HG03045 (cell line): ENCODE measurements around the gene GREM1.

Source experiments
- ATAC-seq: cut with Tn5 transposase; IDR thresholded peaks from one replicate; pipeline ENCODE4 v1.9.1; 2021; ENCODE audit warnings: mild to moderate bottlenecking, moderate library complexity; ENCODE audit not compliant: unreplicated experiment

The GREM1 gene

DNA sequence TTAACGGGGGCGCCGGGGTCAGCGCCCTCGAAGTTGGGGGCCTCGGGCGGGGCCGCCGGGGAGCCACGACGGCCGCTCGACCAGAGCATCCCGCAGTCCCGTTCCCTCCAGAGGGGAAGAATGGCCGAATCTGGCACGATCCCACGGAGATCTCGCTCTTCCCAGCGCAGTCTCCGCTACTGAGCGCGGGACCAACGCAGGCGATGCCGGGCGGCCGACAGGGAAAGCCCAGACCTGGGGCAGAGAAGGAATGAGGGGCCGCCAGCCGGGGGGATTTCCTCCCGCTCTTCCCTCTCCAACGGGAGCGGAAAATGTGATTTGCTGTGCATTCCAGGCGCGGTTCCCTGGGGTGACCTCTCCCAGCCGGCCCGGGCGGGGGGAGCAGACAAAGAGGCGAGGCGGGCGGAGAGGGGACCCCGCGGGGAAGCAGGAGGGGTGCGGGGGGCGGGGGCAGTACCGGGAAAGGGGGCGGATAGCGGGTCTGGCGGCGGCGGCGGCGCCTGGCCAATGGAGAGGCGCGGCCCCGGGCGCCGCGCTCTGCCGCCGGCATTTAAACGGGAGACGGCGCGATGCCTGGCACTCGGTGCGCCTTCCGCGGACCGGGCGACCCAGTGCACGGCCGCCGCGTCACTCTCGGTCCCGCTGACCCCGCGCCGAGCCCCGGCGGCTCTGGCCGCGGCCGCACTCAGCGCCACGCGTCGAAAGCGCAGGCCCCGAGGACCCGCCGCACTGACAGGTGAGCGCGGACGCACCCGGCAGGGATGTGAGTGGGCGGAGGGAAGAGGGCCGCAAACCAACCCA lies at the start of gene GREM1:
Gene GREM1, plus strand, starts transcription at position 579 of the 801 bp plus-strand sequence. CDS start 12,687 bp downstream, outside the sequence.
- no peak for ATAC-seq

DNA sequence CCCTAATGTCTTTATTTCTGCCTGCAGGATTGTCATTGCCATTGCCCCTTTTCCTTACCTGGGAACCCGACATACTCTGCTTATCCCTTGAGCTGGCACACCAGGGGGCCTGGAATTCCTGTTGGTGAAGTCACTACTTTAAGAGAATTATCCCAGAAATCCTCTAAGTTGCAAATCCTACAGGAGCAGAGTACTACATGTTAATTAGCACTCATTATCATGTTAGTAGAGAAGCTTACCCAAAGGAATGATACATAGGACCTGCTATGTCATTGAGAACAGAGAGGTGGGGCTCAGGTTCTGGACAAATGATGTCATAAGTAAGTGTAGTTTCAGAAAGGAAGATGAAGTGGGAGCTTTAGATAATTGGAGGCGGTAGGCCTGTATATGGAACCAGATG lies 48.9 kb upstream of the GREM1 start:
- ATAC-seq, result no peak

DNA sequence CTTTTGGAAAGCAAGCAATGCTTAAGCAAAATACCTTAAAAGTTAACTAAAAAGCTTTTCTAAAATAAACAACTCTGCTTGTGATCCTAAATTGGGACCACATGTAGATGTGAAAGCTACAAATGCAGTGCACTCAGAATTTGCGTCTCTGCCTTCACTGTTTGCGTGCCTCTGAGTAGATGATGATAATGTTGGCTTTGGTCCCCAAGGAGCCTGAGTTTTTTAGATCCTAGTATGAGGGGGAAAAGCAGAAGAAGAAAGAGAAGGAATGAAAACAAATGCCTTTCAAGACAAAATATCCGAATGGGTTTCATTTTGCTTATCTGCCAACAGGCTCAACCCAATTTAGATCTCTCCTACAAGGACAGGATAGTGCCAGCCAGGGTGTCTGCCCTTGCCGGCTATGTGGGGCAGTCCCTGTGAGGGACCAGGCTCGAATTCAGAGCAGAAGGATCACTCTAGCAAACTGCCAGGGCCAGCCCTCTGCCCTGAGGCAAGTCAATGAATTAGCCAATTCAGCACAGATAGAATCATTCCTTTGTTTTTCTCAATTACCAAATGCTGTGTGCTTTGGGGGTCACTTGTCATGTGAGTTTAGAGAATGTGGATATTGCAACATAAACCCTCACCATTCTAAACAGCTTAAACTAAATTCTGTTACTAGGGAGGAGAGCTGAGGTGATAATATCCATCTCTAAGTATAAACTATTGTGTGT lies 47.8 kb upstream of the GREM1 start:
- no peak for ATAC-seq

DNA sequence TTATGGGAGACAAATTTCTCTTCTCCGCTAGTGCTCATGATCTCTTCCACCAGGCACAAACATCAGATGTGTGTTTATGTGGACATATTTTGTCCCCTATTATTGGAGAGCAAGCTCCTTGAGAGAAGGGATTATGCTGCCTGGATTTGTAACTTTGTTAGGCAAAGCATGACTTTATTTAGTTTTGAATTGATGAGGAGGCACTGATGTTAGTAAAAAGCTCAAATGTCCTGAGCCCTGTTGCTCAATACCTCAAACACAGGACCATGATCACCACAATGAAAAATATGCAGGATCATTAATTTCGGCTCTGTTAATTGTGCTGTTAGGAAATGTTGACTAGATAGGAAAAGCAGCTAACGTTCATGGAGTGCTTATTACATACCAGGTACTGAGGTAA lies 47.2 kb upstream of the GREM1 start:
- no peak for ATAC-seq

DNA sequence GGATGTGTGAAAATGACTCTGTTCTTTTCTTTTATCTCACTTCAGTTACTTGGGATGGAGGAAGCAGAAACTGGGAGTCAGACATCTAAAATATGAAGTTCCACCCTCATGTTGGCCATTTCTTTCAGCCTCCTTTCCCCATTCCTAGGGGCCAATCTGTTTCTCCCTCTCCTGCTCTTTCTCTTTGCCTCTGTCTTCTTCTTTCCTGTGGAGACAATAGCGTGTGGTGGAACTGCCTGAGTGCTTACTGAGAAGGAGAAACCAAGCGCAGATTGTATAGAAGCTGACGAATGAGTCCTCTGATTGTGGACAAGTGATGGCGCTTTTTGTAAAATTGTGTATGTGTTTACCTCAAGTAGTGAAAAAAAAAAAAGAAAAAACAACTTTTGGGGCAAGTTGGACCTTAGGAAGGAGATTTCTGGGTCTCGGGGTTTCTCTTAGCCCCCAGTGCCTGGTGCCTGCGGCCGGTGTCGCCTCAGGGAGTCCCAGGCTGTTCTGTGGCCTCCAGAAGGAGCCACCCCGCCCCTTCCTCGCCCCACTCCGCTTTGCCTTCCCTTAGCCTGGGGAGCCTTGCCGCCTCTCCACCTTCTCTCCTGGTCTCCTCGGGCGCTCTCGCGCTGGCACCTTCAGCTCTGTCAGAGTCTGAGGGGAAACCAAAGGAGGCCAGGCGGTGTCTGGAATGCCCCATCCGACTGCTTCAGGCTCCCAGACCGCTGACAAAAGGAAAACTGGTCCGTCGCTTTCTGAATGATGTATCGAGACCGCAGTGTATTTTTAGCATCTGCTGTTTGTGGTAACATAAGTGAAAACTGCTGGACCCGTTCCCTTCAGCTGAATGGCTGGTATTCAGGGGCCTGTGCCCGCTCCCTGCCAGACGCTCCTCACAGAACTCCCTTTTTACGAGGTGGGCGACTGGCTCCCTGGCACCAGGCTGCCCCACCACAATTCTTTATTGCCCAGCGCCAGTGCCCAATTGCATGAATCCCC lies 46.2 kb upstream of the GREM1 start:
- no peak for ATAC-seq

DNA sequence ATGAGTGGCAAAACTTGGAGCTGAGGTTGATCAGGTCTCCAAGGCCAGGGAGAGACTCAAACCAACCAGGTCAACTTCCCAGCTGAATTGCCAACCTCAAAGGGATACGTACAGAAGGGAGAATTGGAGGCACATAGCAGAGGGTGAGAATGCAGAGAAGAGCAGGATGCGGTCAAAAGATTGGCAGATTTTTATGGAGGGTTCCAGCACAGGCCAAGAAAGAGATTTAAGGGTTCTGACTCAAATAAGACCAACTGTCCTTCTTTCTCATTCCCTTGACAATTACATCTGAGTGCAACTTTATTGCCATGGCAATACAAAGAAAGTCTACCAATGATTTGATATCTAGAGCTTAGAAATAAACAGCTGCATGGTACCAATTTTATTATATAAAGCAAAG lies 43.1 kb upstream of the GREM1 start:
- no peak for ATAC-seq

DNA sequence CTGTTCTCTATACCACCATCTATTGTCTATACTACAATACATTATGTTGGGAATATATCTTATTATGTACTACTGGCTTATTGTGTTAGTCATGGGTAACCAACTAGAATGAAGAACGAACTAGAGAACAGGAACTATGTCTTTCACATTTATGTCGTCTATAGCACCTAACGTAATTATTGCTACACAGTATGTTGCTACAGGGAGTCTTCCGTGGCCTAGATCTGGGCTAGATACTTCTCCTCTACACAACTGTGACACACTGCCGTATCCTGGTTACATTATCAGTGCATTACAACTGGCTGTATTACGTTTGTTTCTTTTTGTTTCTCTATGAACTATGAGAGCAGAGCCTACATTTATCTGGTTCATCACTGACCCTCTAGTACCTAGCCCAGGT lies 42.3 kb upstream of the GREM1 start:
- no peak for ATAC-seq

DNA sequence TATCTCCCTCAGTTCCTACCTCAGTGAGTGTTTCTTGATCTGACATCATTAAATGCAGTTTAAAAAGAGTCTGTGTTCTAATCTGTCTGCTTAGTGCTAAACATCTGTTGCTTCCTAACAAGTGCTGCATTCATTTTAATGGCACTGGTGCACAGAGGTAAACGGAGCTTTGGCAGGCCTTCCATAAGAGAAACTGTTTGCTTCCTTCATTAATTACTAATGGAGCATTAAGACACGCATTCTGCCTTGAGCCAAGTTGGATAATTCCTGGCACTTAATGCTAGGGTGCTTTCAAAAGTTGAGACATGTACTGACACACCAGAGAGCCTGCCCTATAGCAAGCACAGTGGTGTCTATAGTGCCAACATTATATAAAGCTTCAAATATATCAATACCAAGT lies 41.6 kb upstream of the GREM1 start:
- no peak for ATAC-seq

DNA sequence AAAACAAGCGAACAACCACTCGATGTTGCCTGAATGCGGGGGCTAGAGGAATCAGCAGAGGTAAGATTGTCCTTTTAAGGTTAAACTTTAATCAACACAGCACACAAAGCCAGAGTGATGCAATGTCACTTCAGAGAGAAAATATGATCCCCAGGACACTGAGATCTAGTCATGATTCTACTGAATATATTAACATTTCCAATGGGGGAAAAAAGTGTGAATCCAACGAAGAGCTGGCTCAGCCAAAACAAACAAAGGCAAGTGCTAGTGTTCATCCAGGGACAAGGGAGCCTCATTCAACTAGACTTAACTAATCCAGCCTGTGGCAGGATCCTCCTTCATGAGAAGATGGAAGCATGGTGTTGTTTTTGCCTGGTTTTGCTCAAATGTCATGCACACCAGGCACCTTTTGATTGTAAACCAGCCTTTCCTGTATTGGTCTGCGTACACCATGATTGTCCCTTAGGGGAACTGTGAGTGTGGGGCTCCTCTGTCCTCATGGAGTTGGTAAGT lies 40.5 kb upstream of the GREM1 start:
- ATAC-seq, result no peak

DNA sequence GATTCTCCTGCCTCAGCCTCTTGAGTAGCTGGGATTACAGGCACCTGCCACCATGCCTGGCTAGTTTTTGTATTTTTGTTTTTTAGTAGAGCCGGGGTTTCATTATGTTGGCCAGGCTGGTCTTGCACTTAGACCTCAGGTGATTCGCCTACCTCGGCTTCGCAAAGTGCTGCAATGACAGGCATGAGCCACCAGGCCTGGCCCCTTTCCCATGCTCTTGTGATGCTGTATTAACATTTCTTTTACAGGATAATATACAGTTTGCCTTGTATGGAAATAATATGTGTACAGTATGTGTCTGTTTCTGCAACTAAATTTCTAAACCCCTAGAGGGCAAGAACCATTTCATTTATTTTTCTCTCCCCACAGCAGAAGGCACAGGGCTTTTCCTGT lies 38.5 kb upstream of the GREM1 start:
- no peak for ATAC-seq

DNA sequence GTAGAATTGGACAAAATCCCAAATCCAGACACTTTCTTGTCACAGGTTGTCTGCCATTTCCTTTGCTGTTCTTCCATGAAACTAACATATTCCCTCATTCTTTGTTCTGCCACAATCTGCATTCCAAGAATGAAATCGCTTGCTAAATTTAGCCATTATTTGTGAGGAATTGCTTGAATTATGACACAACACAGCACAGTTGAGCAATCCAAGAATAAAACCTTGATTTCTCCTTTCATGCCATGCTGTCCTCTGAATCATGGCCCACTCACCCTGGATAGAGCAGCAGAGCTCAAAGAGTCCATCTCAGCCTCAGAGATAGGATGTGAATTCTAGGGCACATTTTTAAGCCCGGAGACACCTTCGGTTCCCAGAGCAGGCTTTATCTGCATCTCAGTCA lies 35.2 kb upstream of the GREM1 start:
- no peak for ATAC-seq

DNA sequence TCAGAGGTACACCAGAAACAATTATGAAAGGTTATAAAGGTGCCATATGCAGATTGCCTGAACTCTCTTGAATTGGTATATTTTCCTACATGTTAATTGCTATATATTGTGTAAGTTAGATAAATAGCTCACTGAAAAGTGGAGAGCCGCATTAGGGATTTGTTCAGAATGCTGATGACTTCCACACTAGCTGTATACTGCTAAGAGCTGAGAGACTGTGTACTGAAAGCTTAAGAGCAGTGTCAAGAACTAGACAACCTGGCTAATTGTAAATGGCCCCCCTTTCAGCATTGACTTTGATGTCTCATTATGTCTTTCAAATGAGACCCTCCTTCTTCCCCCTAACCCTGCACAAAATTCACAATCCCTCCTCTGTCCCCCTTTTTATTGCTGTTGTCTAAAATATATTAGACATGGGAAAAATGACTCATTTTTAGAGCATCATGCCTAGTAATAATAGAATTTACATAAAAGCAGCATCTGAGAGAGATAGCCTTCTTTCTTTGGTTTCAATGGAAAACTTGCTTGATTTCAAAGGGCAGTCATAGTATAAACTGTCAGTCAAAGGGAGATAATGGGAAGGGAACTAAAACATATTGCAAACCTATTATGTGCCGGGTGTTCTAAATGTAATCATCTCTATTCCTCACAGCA lies 34.7 kb upstream of the GREM1 start:
- no peak for ATAC-seq

DNA sequence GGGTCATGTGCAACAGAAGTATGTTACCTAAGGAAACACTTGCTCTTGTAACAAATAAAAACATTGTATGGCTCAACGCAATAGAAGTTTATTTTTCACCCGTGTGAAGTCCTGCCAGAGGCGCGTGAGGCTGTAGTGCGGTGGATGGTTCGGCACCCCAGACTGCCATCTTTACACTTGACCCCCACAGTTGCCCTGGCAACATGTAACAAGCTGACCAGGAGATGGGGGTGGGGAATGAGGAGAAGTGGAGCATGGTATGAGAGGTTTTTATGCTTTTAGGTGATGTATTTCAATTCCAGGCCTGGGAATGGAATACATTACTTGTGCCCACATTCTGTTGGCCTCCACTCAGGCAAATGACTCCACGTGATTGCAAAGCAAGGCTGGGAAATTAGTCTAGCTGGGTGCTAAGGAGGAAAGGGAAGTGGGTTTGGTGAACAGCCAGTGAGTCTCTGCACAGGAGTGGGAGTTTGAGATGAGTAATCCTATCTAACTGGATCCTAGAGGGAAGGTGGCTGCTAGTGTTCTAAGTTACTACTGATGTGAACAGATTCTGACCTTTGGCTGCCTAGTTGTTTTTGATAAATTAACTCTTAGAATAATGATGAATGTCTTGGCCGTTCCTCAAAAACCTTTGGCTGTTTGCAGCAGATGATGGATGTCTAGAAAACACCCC lies 33.8 kb upstream of the GREM1 start:
- ATAC-seq, result no peak

DNA sequence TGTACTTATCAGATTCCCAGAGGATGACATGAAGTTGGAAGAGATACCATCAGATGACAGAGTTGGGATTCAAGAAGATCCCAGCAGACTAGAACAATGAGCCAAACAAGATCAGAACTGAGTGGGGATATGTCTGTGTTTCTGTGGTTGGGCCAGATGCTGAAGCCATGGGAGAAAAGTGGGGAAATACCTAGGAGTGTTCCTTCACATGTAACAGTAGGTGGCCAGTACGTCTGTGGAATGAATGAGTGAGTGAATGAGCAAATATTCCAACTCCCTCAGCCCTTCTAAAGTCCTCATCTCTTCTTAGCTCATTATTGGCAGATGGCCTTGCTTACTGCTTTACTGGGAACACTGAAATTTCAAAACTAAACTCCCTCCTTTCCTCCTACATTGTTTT lies 32.2 kb upstream of the GREM1 start:
- ATAC-seq, result no peak

DNA sequence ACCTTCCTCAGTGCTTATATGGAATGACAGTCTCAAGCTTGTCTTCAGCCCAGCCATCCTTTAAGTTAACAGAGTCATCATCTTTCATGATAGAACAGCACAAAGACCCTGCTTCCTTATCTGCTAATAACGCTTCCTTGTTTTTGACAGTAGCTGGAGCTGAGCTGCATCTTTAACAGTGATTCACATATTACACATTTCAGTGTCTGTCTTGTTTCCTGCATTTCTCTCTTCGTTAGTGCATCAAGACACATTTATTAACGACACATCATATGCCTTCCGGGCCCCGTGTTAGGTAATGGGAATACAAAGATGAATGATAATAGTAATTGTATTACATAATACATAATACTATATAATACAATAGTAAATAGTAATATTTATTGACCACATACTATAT lies 30.2 kb upstream of the GREM1 start:
- no peak for ATAC-seq

DNA sequence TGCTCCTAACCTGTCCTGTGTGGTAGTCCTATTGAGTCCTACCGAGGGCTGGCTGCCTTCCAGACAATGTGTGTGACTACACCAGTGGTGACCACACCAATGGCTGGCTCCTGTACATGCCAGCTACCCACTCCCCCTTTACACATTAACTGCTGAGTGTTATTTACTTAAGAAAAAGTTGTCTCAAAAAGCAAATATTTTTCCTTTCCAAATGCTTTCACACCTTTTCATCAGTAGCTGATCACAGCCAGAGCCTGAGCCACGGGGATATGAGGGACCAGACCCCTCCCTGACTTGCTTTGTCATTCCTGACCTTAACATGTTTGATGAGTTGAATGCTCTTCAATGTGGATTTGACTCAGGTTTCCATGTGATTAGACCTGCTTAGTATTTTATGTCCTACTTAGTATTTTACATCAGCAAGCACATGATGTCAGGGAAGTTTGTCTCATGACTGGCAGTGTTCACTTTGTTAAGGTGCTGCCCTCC lies 29.6 kb upstream of the GREM1 start:
- no peak for ATAC-seq

DNA sequence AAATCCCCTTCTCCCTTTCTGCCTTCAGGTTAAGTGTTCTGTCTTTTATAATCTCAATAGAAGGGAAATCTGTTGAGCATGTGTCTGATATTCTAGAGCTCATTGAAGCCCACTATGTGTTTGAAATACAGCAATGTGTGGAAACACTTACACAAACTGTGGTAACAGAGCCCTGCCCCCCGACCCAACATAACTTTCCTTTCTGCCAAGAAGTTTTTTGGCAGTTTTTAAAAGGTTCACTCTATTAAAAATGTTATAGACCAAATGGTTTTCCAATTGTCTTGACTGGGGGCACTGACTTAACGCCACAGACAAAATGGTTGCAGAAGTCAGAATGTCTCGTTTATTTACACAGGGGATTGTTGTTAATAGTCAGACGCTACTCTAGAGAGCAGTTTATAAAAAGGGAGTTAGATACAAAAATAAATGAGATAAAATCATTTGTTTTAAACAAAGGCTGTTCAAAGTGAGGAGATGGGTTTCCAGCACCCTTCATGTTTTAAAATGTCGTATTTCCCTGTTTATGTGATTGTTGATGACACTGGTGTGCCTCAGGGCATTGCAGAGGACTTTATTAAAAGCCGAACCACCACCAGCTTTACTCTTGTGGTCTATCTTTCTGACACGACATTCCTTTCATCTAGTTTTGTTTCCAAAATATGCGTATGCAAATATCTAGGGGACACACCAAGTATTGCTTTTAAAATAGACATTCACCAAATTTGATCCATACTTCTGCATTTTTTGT lies 26.7 kb upstream of the GREM1 start:
- ATAC-seq, result no peak

DNA sequence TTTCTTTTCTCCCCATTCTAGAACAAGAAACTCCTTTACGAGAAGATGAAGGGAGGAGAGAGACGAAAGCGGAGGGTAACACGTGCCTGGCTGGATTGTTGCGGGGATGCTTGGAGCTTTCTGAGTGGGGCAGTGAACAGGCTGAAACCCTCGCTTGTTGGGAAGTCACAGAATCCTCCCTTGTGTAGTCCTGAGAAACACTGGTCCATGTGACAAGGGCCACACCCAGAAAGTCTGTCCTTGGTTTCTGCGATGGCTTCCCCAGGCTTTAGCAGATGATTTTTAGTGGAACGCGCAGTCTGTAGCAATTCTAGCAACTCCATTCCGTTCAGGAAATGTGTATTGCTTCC lies 26.1 kb upstream of the GREM1 start:
- no peak for ATAC-seq

DNA sequence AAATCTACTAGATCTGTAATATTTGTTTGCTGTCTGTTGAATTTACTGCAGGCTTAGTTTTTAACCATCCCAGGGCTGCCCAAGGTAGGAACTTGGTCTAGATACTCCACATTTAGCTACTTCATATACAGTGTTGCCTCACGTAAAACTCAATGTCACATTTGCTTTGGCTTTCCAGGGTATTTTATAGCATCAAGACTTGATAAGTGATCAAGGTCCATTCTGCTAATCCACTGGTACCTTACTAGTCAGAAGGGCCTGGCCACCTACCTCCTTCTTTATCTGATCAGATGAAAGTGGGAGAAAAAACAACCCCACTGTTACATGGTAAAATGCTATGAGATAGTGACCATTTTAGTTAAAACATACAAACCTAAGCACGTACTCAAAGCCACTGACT lies 25.5 kb upstream of the GREM1 start:
- no peak for ATAC-seq
